H1 (cell line): ENCODE measurements around the gene CACNA1G. TPM values are rescaled to one million over a fixed set of nuclear protein-coding genes. Genes with fewer than 3 reads are reported as not detected.

ENCODE experiments used
- CTCF ChIA-PET: fragments of 300-600 bp; sonication (Branson Sonifier 250); formaldehyde crosslinking; loops from one replicate; lab custom pipeline; 2021; ENCODE audit not compliant: partially characterized antibody; lab: Charles Lee
- POLR2A ChIA-PET: fragments of 300-600 bp; sonication (Branson Sonifier 250); formaldehyde crosslinking; loops from one replicate; lab custom pipeline; 2021; ENCODE audit warnings: inconsistent platforms; ENCODE audit not compliant: partially characterized antibody; lab: Charles Lee
- DNase-seq, 2 experiments: peaks; one replicate each; pipeline versions ENCODE4 v3.0.0 to v3.0.0-alpha.2; 2010 to 2022; ENCODE audit warnings: low spot score in 2 of 2, low read depth in 1 of 2, mixed read lengths in 1 of 2
- FAIRE-seq: peaks from 2 replicates; lab custom pipeline; 2011; peaks lifted over from hg19 to GRCh38; lab: Jason Lieb, UNC
- H2AFZ ChIP-seq: 2 replicates; pipeline ENCODE4 v1.8.1; 2012; ENCODE audit warnings: low read length, inconsistent platforms
- H2AK5ac ChIP-seq: 2 replicates; pipeline ENCODE4 v1.6.1; 2013; ENCODE audit warnings: low read depth, low read length
- H2BK120ac ChIP-seq: replicated peaks from 2 replicates; pipeline ENCODE3; 2013; ENCODE audit warnings: low read depth, low read length, inconsistent platforms
- H2BK12ac ChIP-seq: 2 replicates; pipeline ENCODE4 v1.6.1; 2013; ENCODE audit warnings: low read depth, low read length
- H2BK15ac ChIP-seq: 2 replicates; pipeline ENCODE4 v1.6.1; 2013; ENCODE audit warnings: low read length
- H2BK20ac ChIP-seq: 2 replicates; pipeline ENCODE4 v1.6.1; 2013; ENCODE audit warnings: low read length
- H2BK5ac ChIP-seq: 2 replicates; pipeline ENCODE4 v1.6.1; 2013; ENCODE audit warnings: low read depth, low read length
- H3K14ac ChIP-seq: 2 replicates; pipeline ENCODE4 v1.6.1; 2013; ENCODE audit warnings: inconsistent platforms; ENCODE audit not compliant: insufficient read length
- H3K18ac ChIP-seq: 2 replicates; pipeline ENCODE4 v1.6.1; 2013; ENCODE audit warnings: low read length; ENCODE audit errors: extremely low read depth
- H3K23ac ChIP-seq: 2 replicates; pipeline ENCODE4 v1.6.1; 2013; ENCODE audit warnings: inconsistent platforms; ENCODE audit not compliant: insufficient read length
- H3K23me2 ChIP-seq: 2 replicates; pipeline ENCODE4 v1.6.1; 2013; ENCODE audit warnings: low read depth, low read length
- H3K27ac ChIP-seq: 2 replicates; pipeline ENCODE4 v1.6.1; 2011; ENCODE audit warnings: low read depth, low read length, inconsistent platforms
- H3K27me3 ChIP-seq, 4 experiments: replicated peaks in 1 of 4; 1 replicate in 1 of 4; 2 replicates in 3 of 4; pipeline versions ENCODE4 v1.6.1 to v1.8.1; 2011 to 2013; ENCODE audit warnings: low read length in 3 of 4, mild to moderate bottlenecking in 3 of 4, inconsistent platforms in 2 of 4, mixed read lengths in 2 of 4, moderate library complexity in 1 of 4; ENCODE audit not compliant: control insufficient read depth in 3 of 4, insufficient read depth in 3 of 4; ENCODE audit errors: extremely low read depth in 1 of 4
- H3K36me3 ChIP-seq, 4 experiments: 2 replicates each; pipeline versions ENCODE4 v1.6.1 to v1.8.1; 2011 to 2013; ENCODE audit warnings: mild to moderate bottlenecking in 4 of 4, low read length in 3 of 4, moderate library complexity in 2 of 4, control low read depth in 1 of 4, inconsistent platforms in 1 of 4; ENCODE audit not compliant: insufficient read depth in 4 of 4, control insufficient read depth in 2 of 4
- H3K4ac ChIP-seq: replicated peaks from 2 replicates; pipeline ENCODE3; 2013; ENCODE audit warnings: low read length, low read depth, mixed read lengths, inconsistent platforms; ENCODE audit not compliant: insufficient read length
- H3K4me1 ChIP-seq, 4 experiments: replicated peaks in 1 of 4; 1 replicate in 1 of 4; 2 replicates in 3 of 4; pipeline versions ENCODE4 v1.6.1 to v1.8.1; 2011 to 2013; ENCODE audit warnings: low read length in 3 of 4, inconsistent platforms in 2 of 4, mixed read lengths in 1 of 4; ENCODE audit not compliant: insufficient read depth in 4 of 4, control insufficient read depth in 3 of 4
- H3K4me2 ChIP-seq, 2 experiments: 2 replicates each; pipeline versions ENCODE4 v1.6.1 to v1.8.1; 2011 to 2013; ENCODE audit warnings: low read depth in 2 of 2, low read length in 2 of 2, control low read depth in 1 of 2, inconsistent platforms in 1 of 2, mild to moderate bottlenecking in 1 of 2; ENCODE audit not compliant: insufficient read depth in 1 of 2
- H3K4me3 ChIP-seq, 4 experiments: fragments of 200-600, 300-600 bp in 1 of 4; sonication (generic), shearing (Covaris generic), sonication (Bioruptor Twin) in 1 of 4; 2 replicates each; pipeline versions ENCODE4 v1.5.1 to v1.8.1; 2011 to 2016; ENCODE audit warnings: low read length in 4 of 4, low read depth in 3 of 4, control low read depth in 2 of 4, inconsistent platforms in 2 of 4, mild to moderate bottlenecking in 2 of 4, mixed read lengths in 1 of 4, moderate library complexity in 1 of 4; ENCODE audit not compliant: insufficient read depth in 2 of 4; ENCODE audit errors: extremely low read depth in 1 of 4
- H3K56ac ChIP-seq: replicated peaks from 2 replicates; pipeline ENCODE3; 2013; ENCODE audit warnings: low read depth, mild to moderate bottlenecking, mixed read lengths, low read length, inconsistent platforms; ENCODE audit not compliant: insufficient read length
- H3K79me1 ChIP-seq: 2 replicates; pipeline ENCODE4 v1.6.1; 2013; ENCODE audit warnings: low read depth, low read length, control low read depth
- H3K79me2 ChIP-seq, 2 experiments: 2 replicates each; pipeline versions ENCODE4 v1.6.1 to v1.8.1; 2012 to 2013; ENCODE audit warnings: low read length in 2 of 2, mild to moderate bottlenecking in 2 of 2, inconsistent platforms in 1 of 2; ENCODE audit not compliant: insufficient read depth in 2 of 2, control insufficient read depth in 1 of 2
- H3K9ac ChIP-seq, 4 experiments: replicated peaks in 1 of 4; 1 replicate in 1 of 4; 2 replicates in 3 of 4; pipeline versions ENCODE4 v1.6.1 to v1.8.1; 2011 to 2013; ENCODE audit warnings: low read depth in 3 of 4, low read length in 3 of 4, control low read depth in 2 of 4, mild to moderate bottlenecking in 2 of 4, moderate library complexity in 2 of 4, inconsistent platforms in 1 of 4; ENCODE audit errors: extremely low read depth in 1 of 4
- H3K9me3 ChIP-seq, 2 experiments: 2 replicates each; pipeline versions ENCODE4 v1.6.1 to v1.8.1; 2012 to 2013; ENCODE audit warnings: mild to moderate bottlenecking in 2 of 2, moderate library complexity in 2 of 2, control low read depth in 1 of 2, inconsistent platforms in 1 of 2, low read depth in 1 of 2, low read length in 1 of 2, mixed read lengths in 1 of 2; ENCODE audit not compliant: insufficient read depth in 2 of 2
- H4K20me1 ChIP-seq, 2 experiments: replicated peaks in 1 of 2; 2 replicates each; pipeline versions ENCODE3 to v1.8.1; 2011 to 2013; ENCODE audit warnings: inconsistent platforms in 2 of 2, low read length in 2 of 2, mild to moderate bottlenecking in 1 of 2; ENCODE audit not compliant: insufficient read depth in 2 of 2, control insufficient read depth in 1 of 2
- H4K5ac ChIP-seq: 2 replicates; pipeline ENCODE4 v1.6.1; 2013; ENCODE audit warnings: low read length, low read depth, mixed read lengths, inconsistent platforms; ENCODE audit not compliant: insufficient read length
- H4K8ac ChIP-seq: 2 replicates; pipeline ENCODE4 v1.8.0; 2013; ENCODE audit warnings: mild to moderate bottlenecking, moderate library complexity, low read length, inconsistent platforms; ENCODE audit not compliant: insufficient read depth; ENCODE audit errors: extremely low read depth
- H4K91ac ChIP-seq: replicated peaks from 2 replicates; pipeline ENCODE3; 2013; ENCODE audit warnings: low read length, mixed read lengths, inconsistent platforms; ENCODE audit not compliant: insufficient read length
- ASH2L ChIP-seq: fragments of 200-600, 300-600 bp; sonication (generic); IDR thresholded peaks from one replicate; pipeline ENCODE4 v1.7.1; 2017; ENCODE audit warnings: low read length
- BCL11A ChIP-seq, 2 experiments: IDR thresholded peaks; one replicate each; pipeline ENCODE4 v1.6.1; 2011; ENCODE audit warnings: low read depth in 2 of 2, low read length in 2 of 2, mild to moderate bottlenecking in 2 of 2
- CBX8 ChIP-seq: fragments of 300-800, 300-1000 bp; sonication (generic); IDR thresholded peaks from 2 replicates; pipeline ENCODE4 v1.7.1; 2016; ENCODE audit warnings: low read depth, low read length, borderline replicate concordance
- CREB1 ChIP-seq: IDR thresholded peaks from 2 replicates; pipeline ENCODE4 v1.6.1; 2012; ENCODE audit warnings: inconsistent platforms
- EP300 ChIP-seq, 2 experiments: IDR thresholded peaks; 1 replicate in 1 of 2; 2 replicates in 1 of 2; pipeline ENCODE4 v1.6.1; 2011 to 2012; ENCODE audit warnings: low read depth in 2 of 2, low read length in 2 of 2, mild to moderate bottlenecking in 2 of 2, borderline replicate concordance in 1 of 2, inconsistent platforms in 1 of 2, moderate library complexity in 1 of 2
- GABPA ChIP-seq: IDR thresholded peaks from 2 replicates; pipeline ENCODE4 v1.6.1; 2011; ENCODE audit warnings: mild to moderate bottlenecking, low read length, moderate library complexity, borderline replicate concordance; ENCODE audit not compliant: insufficient read depth
- POU5F1 ChIP-seq: IDR thresholded peaks from 2 replicates; pipeline ENCODE4 v1.6.1; 2011; ENCODE audit warnings: low read depth, mild to moderate bottlenecking, low read length, moderate library complexity
- RNF2 ChIP-seq: fragments of 200-900, 300-1000 bp; sonication (generic); IDR thresholded peaks from 2 replicates; pipeline ENCODE4 v1.7.1; 2016; ENCODE audit warnings: borderline replicate concordance, low read depth, mild to moderate bottlenecking, antibody characterized with exemption, low read length; ENCODE audit not compliant: poor library complexity, severe bottlenecking; ENCODE audit errors: missing control alignments
- SAP30 ChIP-seq: fragments of 300-600 bp; sonication (generic); IDR thresholded peaks from 2 replicates; pipeline ENCODE4 v1.7.1; 2012; ENCODE audit warnings: low read length, moderate library complexity, mild to moderate bottlenecking, inconsistent platforms; ENCODE audit not compliant: insufficient read depth, insufficient replicate concordance
- WGBS, 2 experiments: shearing (Covaris generic) in 1 of 2; methylation state at CpG; one replicate each; pipeline versions ENCODE4 v1.1.6 to v1.1.7; 2013 to 2015; ENCODE audit warnings: low lambda C conversion rate in 2 of 2, mixed read lengths in 2 of 2, inconsistent platforms in 1 of 2, low coverage in 1 of 2, missing lambda C conversion rate in 1 of 2; ENCODE audit not compliant: insufficient replicate concordance in 2 of 2, insufficient coverage in 1 of 2, insufficient read length in 1 of 2; ENCODE audit errors: extremely low coverage in 1 of 2, missing lambda C conversion rate in 1 of 2; 5-methylcytosine and 5-hydroxymethylcytosine counted together
- polyA plus RNA-seq, 7 experiments: library from polyadenylated mRNA; depleted of rRNA in 3 of 7; stranded (reverse) in 5 of 7; unstranded in 2 of 7; fragments of >200 nt in 5 of 7; fragments of 200-250 nt in 2 of 7; gene quantifications; 1 replicate in 5 of 7; 2 replicates in 1 of 7; 4 replicates in 1 of 7; pipeline versions ENCODE4 v1.2.1 to v1.2.3, GENCODE V29; 2011 to 2013; ENCODE audit warnings: missing spikeins in 2 of 7, mixed read lengths in 2 of 7
- total RNA-seq: library from RNA; stranded (reverse); fragmentation: NEBNext Ultra II Directional; extraction: Animal tissue kit (Norgen Biotek cat#: 25700); gene quantifications from 2 replicates; pipeline ENCODE4 v1.2.1, GENCODE V29; 2021

CACNA1G gene
- total and polyA plus RNA-seq, 2 of the 8 experiments (the other 6 are each of a cell fraction or from before 2014, with no cell fraction given) = 2.9 to 4.9 TPM

GRCh38 chr17:50657054-50657453 lies 96.5 kb downstream of the CACNA1G start:
- no peaks in the 10 kb centered on the region for H3K36me3 ChIP-seq
- H2AK5ac ChIP-seq = 0 out of 2 replicates have a peak overlapping the region, but pooled peaks have one; percentile 24
- no peak for DNase-seq
- peaks cover 2 to 7% (median 5%) of the 10 kb centered on the region in 4 experiments; a peak in 6 of 7 replicates for H3K4me1 ChIP-seq
- H3K14ac ChIP-seq = no peak overlapping the region
- no peak overlapping the region for H3K27ac ChIP-seq
- ChIA-PET CTCF (interaction anchor here (1.4 to 10.0 kb wide), 4 partner anchors 8 to 106 kb away, joined by 3 to 96 read pairs (median 13); no protein-coding TSS in a partner anchor), POLR2A (no interaction called here)
- no peak overlapping the region for H3K9ac ChIP-seq
- H2BK20ac ChIP-seq = no peak overlapping the region
- H3K4me2 ChIP-seq = no peak overlapping the region
- H3K23me2 ChIP-seq = no peaks in the 10 kb centered on the region
- 96% methylated on average over 7 of the region's 7 CpGs; no CpG with 5 or more reads in 1 of the 2 experiments for WGBS, 2 experiments
- no peak overlapping the region for H2BK12ac ChIP-seq
- no peak overlapping the region for H4K91ac ChIP-seq
- no peaks in the 10 kb centered on the region for H3K79me2 ChIP-seq
- H3K18ac ChIP-seq = no peak overlapping the region
- no peak overlapping the region for H2BK120ac ChIP-seq
- no peak overlapping the region for H2BK5ac ChIP-seq
- FAIRE-seq = no peak
- no peak overlapping the region for H3K56ac ChIP-seq
- H3K79me1 ChIP-seq = no peaks in the 10 kb centered on the region
- H4K20me1 ChIP-seq = no peaks in the 10 kb centered on the region
- H3K9me3 ChIP-seq = no peaks in the 10 kb centered on the region; a peak in 1 of 4 replicates
- H3K23ac ChIP-seq = no peak overlapping the region
- H2BK15ac ChIP-seq = no peak overlapping the region
- no peaks in the 10 kb centered on the region for H3K27me3 ChIP-seq
- no peak overlapping the region for H3K4ac ChIP-seq
- H2AFZ ChIP-seq = no peak overlapping the region
- no peak overlapping the region for H3K4me3 ChIP-seq
- H4K5ac ChIP-seq = no peak overlapping the region
- H4K8ac ChIP-seq = peak overlapping the region; percentile 28; the same call in 1 of the 2 replicates
- no peak for TF ChIP-seq POU5F1
- TF ChIP-seq BCL11A (IDR thresholded peaks at IDR 0.05; ENCODE audit: low read depth in 2 of 2, low read length in 2 of 2) = no peak
- no peak for TF ChIP-seq EP300 (IDR thresholded peaks at IDR 0.05; ENCODE audit: borderline replicate concordance in 1 of 2, low read depth in 2 of 2, low read length in 2 of 2)
- TF ChIP-seq SAP30 = no peak
- no peak for TF ChIP-seq CREB1
- TF ChIP-seq ASH2L = no peak
- TF ChIP-seq CBX8 = no peak
- TF ChIP-seq GABPA = no peak
- TF ChIP-seq RNF2 = no peak
